SH-SY5Y (cell line): ENCODE data around the gene SDK1.

ENCODE experiments used
- GATA2 ChIP-seq: IDR thresholded peaks from 2 replicates; pipeline ENCODE4 v1.6.1; 2011; ENCODE audit warnings: mild to moderate bottlenecking, low read depth, low read length
- GATA3 ChIP-seq: IDR thresholded peaks from 2 replicates; pipeline ENCODE4 v1.6.1; 2011; ENCODE audit warnings: low read depth, mild to moderate bottlenecking, low read length, moderate library complexity

Gene SDK1

DNA sequence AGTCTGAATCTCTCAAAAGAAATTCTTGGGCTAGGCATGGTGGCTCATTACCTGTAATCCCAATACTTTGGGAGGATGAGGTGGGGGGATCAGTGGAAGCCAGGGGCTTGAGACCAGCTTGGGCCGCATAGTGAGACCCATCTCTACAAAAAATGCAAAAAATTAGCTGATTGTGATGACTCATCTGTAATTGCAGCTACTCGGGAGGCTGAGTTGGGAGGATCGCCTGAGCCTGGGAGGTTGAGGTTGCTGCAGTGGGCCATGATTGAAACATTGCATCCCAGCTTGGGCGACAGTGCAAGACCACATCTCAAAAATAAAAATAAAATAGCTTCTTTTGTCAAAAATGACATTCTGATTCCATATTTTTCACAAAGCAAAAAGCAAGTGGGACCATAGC lies 736.3 kb downstream of the SDK1 start:
- TF ChIP-seq GATA2: no peak
- TF ChIP-seq GATA3: no peak

DNA sequence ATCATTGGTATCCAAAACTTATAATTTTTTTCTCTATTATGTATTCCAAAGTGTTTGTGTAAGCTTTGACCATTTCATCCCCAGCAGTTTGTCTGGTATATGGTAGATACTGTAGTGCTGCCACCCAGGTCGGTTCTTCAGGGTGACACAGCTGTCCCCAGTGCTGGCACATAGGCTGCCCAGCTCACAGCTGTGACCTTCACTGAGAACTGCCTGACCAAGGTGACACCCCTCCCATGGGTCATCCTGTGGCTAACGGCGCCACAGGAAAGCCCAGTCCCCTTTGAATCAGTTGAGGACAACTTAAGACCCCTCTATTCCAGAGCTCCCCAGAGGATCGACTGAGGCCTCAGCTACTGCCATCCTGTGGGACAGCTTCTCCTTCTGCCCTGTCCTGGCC lies 736.8 kb downstream of the SDK1 start:
- TF ChIP-seq GATA2 (no peak), GATA3 (no peak)

DNA sequence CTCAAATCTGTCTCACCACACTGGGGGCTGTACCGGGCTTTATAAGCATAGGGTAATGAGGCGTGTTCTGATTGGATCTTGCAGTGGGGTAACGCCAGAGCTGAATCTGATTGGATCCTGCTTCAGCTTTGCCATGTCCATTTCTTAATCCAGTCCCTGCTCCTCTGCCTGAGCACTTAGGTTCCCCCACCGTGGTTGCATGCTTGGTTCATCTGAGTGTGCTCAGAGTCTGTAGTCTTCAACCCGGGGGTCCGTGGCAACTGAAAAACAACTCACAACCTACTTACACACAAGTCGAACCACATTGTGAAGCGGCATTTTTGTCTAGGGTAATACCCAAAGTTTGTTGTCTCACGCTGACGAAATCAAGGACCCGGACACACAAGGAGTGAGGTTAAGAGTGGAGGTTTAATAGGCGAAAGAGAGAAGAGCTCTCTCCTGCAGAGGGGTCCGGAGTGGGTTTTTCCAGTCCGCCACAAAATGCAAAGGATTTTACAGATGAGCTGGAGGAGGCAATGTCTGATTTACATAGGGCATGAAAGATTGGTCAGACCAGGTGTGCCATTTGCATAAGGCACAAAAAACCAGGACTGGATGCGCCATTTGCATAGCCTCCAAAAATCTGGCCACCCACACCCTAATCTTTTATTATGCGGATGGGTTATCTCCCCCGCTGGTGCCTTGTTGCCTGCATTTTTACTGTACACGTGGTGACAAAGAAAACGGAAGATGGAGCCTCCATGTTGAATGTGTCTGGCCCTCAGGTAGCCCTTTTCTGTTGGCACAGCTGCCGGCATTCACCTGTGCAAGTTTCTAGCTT lies 739.3 kb downstream of the SDK1 start:
- TF ChIP-seq GATA3: no peak
- TF ChIP-seq GATA2: no peak

DNA sequence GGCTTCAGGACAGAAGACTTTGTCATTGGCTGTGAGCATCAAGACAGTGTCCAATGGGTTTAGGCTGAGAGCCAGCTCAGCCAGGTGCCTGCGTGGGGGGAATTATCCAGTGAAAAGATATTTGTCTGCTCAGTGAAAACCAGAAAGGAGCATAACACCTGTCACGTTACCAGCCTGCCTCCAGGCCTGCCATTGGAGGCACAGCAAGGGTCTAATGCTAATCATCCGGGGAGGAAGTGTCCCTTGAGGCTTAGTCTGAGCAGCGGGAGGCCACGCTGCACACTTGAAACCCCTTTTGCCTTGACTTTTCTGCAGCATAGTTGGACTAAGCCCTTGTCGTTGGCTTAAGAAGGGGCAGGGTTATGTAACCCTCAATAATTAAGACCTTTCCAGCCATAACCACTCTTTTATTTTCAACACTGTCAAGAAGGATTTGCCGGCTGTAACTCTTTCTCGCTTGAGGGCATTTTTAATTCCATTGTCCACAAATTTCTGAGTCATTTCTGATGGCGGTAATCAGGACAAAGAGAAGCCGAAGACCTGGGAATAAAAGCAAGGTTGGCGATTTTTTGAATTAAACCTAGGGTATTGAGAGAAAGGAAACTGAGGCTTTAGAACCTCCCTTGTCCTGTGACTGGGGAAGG lies 741.5 kb downstream of the SDK1 start:
- TF ChIP-seq GATA2 (no peak), GATA3 (no peak)

DNA sequence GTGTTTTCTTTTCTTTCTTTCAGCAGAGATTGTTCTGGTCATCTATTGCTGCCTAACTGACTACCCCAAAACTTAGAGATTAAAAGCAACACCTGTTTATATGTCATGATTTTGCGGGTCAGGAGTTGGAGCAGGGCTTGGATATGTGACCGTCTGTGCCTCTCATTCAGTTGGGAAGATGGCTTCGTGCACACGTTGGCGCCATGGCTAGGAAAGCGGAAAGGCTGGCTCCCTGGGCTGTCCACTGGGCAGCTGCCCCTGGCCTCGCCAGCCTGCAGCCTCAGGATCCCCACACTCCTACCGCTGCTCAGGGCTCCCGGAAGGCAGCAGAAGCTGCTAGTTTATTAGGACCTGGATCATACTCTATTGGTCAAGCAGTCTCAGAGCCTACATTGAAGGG lies 742.9 kb downstream of the SDK1 start:
- TF ChIP-seq GATA2 (no peak), GATA3 (no peak)

DNA sequence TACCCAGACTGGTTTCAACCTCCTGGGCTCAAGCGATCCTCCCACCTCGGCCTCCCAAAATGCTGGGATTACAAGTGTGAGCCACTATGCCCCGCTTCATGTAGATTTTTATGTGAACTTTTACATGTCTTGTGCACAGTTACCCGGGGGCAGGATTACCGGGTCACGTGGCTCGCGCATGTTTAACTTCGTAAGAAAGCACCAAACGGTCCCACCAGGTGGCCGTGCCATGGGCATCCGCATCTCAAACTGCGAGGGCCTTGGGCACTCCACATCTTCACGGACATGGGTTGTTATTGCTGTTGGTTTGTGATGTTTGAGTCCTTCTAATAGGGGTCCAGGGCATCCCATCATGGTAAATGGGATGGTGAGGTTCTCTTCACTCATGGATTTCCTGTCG lies 744.4 kb downstream of the SDK1 start:
- TF ChIP-seq GATA3: no peak
- no peak for TF ChIP-seq GATA2

DNA sequence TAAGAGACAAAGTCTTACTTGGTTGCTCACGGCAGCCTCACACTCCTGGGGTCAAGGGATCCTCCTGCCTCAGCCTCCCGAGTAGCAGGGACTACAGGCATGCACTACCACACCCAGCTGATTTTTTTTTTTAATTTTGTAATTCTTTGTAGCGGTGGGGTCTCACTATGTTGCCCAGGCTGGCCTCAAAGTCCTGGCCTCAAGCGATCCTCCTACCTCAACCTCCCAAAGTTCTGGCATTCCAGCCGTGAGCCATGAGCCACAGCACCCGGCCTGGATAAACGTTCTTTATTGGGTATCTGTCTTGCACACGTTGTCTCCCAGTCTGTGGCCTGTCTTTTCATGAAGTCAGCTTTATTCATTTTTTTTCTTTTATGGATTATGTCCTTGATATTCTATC lies 744.9 kb downstream of the SDK1 start:
- no peak for TF ChIP-seq GATA3
- no peak for TF ChIP-seq GATA2

DNA sequence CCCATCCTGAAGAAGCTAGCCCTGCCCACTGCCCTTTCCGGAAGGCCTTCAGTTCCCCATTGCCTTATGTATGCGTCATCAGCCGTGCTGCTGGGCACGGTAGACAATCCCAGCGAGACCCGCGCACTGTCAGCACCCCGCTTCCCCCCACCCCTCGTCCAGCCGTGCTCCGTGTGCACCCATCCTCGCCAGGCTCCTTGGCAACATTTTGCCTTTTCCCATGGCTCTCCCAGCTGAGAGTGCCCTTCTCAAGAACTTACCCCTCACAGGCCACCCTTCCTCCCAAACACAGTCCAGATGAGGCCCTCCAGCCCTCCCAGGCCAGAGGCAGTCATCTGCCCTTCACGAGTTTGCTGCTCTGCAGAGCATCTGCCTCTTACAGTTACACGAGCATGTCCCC lies 747.3 kb downstream of the SDK1 start:
- no peak for TF ChIP-seq GATA3

DNA sequence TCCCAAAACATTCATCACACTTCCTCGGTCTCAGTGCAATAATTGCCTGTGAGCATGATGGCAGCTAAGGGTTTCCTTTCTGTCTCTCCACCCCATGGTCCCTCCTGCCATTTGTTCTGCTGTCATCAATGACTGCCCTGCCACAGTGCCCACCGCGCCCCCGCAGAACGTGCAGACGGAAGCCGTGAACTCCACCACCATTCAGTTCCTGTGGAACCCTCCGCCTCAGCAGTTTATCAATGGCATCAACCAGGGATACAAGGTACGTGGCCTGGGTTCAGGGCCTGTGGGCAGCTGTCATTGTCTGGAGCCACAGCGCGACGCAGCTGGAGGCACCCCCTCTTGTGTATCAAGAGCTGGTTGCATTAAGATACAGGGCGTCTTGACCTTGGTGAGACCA lies 748.1 kb downstream of the SDK1 start:
- TF ChIP-seq GATA2: no peak
- TF ChIP-seq GATA3: no peak

DNA sequence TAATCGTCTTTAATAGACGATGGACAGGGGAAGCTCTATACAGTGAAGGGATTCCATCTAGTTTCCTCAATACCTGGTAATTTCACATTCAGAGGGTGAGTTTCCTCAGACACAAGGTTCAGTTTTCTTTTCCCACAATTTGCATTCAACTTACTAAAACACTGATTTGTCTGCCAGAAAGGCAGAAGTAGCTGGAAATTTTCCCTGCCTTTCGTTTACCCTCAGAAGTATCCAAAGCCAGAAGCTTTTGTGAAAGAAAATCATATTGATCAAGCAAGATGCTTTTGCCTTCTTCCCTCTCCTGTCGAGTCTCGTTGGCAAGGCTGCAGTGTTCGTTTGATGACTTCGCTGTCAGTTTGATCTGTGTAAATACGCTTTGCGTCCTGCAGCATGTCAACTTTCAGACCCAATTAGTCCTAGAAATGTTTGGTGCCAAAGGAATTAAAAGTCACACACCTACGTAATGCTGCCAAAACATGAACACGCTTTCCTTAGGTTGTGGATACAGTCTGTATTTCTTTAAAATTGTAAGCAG lies 749.1 kb downstream of the SDK1 start:
- no peak for TF ChIP-seq GATA2
- TF ChIP-seq GATA3: no peak

DNA sequence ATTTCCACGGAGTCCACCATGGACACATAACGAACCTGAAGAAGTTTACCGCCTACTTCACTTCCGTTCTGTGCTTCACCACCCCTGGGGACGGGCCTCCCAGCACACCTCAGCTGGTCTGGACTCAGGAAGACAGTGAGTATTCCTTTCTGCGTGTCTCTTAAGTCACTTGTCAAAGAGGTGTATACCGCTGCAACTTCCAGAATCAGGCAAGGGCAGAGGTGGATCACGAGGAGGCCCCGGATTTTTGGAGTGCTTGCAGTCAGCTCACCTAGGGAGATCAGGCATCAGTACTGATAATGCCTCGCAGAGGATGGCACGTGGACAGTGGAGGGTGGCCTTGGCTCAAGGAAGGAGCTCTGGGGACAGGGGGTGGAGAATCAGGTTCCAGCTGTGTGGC lies 750.6 kb downstream of the SDK1 start:
- TF ChIP-seq GATA3: no peak
- no peak for TF ChIP-seq GATA2

DNA sequence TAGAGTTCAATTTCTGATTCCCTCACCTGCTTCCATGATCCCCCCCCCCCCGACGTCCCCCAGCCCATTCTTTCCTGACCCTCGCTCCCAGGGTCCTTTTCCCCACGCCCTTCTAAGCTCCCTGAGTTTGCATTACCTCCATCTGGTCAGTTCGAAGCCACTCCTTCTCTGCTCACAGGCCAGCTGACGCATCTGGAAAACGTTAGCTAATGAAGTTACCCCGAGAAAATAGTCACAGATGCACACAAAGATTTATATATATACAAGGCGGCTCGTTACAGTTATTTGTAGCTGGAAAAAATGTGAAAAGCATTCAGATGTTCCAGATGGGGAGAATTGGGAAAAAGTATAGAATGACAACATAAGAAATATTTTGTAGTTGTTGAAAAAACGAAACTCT lies 751.1 kb downstream of the SDK1 start:
- TF ChIP-seq GATA3: no peak
- TF ChIP-seq GATA2: no peak; the same call in 1 of the 2 replicates

DNA sequence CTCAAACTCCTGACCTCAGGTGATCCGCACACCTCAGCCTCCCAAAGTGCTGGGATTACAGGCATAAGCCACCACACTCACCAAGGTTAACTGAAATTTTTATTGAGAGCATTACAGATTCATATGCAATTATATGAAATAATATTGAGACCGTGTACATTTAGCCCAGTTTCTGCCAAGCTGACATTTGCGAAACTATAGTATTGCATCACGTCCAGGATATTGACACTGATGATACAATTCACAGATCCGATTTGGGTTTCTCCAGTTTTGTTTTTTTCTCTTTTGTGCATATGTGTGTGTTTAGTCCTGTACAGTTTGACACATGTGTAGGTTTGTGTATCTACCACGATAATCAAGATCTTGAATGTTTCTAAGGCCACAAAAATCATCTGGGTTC lies 753.1 kb downstream of the SDK1 start:
- TF ChIP-seq GATA2 (no peak), GATA3 (no peak)

DNA sequence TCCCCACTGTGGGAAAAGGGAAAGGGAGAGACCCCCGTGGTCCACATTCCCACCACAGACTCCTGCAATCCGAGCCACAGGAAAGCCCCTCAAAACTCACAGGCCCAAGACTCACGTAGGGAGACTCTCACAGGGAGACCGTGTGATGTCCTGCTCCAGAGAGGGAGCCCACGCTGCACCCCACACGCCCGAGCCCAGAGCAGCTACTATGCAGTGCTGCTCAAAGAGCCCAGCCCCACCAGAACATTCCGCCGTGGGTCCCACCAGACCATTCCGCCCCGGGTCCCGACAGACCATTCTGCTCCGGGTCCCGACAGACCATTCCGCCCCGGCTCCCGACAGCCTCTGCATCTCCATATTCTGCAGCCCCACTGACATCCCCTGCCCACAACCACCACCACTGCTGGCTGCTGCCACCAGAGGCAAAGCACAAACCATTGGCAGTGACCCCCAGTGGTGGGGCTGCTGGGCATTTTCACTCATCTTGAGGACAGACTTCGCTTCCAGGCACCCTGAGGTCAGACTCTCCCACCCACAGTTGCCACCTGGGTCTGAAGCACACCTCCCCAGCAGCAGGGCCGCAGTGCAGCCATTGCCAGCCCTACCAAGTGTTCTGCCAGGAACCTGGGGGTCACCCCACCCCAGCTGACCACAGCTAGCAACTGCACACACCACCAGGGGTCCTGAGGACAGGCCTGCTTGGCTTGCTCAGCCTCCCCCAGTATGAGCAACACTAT lies 755.7 kb downstream of the SDK1 start:
- TF ChIP-seq GATA2 (no peak), GATA3 (no peak)

DNA sequence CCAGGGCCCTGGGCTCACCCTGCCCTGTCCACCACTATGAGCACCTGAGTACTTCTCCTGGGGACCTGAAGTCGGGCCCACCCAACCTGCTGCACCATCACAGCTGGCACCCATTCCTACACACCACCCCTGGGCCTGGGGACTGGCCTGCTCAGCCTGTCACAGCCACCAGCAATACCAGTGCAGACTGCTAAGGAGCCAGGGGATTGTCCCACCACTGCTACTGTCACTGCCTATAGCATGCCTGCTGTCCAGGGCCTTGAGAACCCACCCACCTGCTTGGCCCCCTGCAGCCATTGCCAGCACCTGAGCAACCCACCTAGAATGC lies 756.2 kb downstream of the SDK1 start:
- TF ChIP-seq GATA2 (no peak), GATA3 (no peak)
